NCI-H146 treated with DMSO at 0.1 percent for 48 hours (cell line): ENCODE results near the gene FXYD2.
A peak's percentile ranks its signal among the peaks of the same experiment; 100 is the strongest.
"Not testable (repeated sequence)": the region's sequence is repeated elsewhere in the genome, so short reads cannot be mapped to it uniquely, and the experiment has no call there.

Source experiments
- DNase-seq: peaks from one replicate; lab custom pipeline; 2025; ENCODE audit not compliant: unreplicated experiment; lab: John Stamatoyannopoulos, UW

Gene FXYD2

GRCh38 chr11:117822074-117823033 lies 2.2 kb downstream of the FXYD2 start:
- DNase-seq, result peak; percentile 14

- no peak for DNase-seq
Measured at GRCh38 chr11:117821431-117821830, 3.1 kb downstream of the FXYD2 start.

GRCh38 chr11:117820516-117820915 lies 4.0 kb downstream of the FXYD2 start:
- DNase-seq, result no peak

GRCh38 chr11:117820071-117820470 lies 4.5 kb downstream of the FXYD2 start:
- DNase-seq, result peak; percentile 88

- DNase-seq, result peak; percentile 53
Measured at GRCh38 chr11:117819096-117820040, 5.2 kb downstream of the FXYD2 start.

- DNase-seq, result no peak
Measured at GRCh38 chr11:117818041-117818873, 6.3 kb downstream of the FXYD2 start.

GRCh38 chr11:117817368-117818040 lies 7.0 kb downstream of the FXYD2 start:
- peak; percentile 64 for DNase-seq

- no peak for DNase-seq
Measured at GRCh38 chr11:117816846-117817367, 7.6 kb downstream of the FXYD2 start.

GRCh38 chr11:117816151-117816741 lies 8.3 kb downstream of the FXYD2 start:
- DNase-seq, result peak; percentile 48

- DNase-seq, result no peak
Measured at GRCh38 chr11:117815262-117815803, 9.2 kb downstream of the FXYD2 start.

- peak; percentile 90 for DNase-seq
Measured at GRCh38 chr11:117814766-117815261, 9.7 kb downstream of the FXYD2 start.

- DNase-seq, result no peak
Measured at GRCh38 chr11:117814204-117814765, 10.3 kb downstream of the FXYD2 start.

GRCh38 chr11:117810056-117810451 lies 14.5 kb downstream of the FXYD2 start:
- DNase-seq, result not testable (repeated sequence)

GRCh38 chr11:117809236-117810055 lies 15.1 kb downstream of the FXYD2 start:
- peak; percentile 59 for DNase-seq

GRCh38 chr11:117808784-117809183 lies 15.8 kb downstream of the FXYD2 start:
- DNase-seq, result no peak

- DNase-seq, result peak; percentile 33
Measured at GRCh38 chr11:117807482-117808327, 16.8 kb downstream of the FXYD2 start.

GRCh38 chr11:117806846-117807245 lies 17.7 kb downstream of the FXYD2 start:
- no peak for DNase-seq
